Cardiac septum (tissue), 1 donor: ENCODE measurements around the gene FBXW7. TPM values are rescaled to one million over a fixed set of nuclear protein-coding genes. Genes with fewer than 3 reads are reported as not detected.

Source experiments
- DNase-seq: peaks from one replicate; pipeline ENCODE4 v3.0.0-alpha.2; 2020; ENCODE audit warnings: low spot score
- intact Hi-C: fragments of 100-400 bp; cut with DNase I; formaldehyde crosslinking; loops from one replicate; pipeline ENCODE4 v1.14.0; 2022
- total RNA-seq: library from RNA; stranded (reverse); fragmentation: NEBNext Ultra II Directional; extraction: Animal tissue kit (Norgen Biotek cat#: 25700); gene quantifications from one replicate; pipeline ENCODE4 v1.2.1, GENCODE V29; 2021
- donor health status: DM: no; HTN: no; CAD: no.

FBXW7 gene
- total RNA-seq, 1 donor from 2014 or later: 65.5 TPM

DNA sequence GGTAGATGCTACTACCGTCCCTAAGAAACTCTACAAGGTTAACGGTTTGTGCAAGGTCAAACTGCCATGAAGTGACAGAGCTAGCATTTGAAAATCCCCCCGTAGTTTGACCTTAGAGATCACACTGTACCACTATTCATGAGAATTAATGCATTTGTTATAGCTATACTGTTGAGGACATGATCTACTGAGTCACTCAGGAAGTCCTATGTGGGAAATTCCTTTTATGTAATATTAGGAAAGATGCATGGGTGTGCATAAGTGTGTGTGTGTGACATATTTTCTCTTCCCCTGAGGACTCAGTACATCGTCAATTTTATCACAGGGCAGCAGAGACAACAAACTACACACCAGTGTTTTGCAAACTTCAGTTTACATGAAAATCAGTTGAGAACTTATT, 141.1 kb downstream of the FBXW7 start:
- no peak for DNase-seq
- intact Hi-C loops: no loop called here

DNA sequence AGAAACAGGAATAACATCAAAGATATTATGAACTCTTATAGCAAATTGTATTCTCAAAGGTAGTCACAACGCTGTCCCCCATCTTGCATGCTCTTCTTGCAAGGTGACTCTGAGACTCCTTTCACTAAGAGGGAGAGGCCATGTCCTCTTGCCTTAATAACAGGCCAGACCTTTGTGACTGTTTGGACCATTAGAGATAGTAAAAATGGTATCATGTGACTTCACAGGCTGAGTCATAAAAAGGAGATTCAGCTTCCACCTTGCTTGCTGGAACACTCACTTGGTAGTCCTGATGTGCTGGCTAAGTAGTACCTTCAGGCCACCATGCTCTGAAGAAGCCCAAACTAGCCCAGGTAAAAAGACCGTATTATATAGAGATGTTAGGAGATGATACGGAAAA, 143.8 kb downstream of the FBXW7 start:
- no peak for DNase-seq
- intact Hi-C loops: no loop called here

DNA sequence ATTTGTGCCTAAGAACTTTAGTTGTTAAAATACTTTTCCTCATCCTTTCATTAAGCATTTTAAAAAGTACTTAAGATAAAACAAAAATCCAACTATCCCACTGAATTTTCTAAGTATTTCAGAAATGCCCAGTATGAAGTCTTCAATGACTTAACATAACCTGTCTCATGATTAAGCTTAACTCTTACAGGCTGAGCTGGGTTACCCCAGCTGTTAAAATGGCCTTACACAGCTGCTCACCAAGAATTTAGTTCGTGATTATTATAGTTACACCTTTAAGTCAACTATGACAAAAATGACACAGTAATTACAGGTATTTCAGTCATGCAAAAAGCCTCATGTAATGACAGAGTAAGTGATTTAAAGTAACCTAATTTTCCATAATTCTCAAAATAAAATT, 145.7 kb downstream of the FBXW7 start:
- intact Hi-C loops: no loop called here
- DNase-seq: no peak

DNA sequence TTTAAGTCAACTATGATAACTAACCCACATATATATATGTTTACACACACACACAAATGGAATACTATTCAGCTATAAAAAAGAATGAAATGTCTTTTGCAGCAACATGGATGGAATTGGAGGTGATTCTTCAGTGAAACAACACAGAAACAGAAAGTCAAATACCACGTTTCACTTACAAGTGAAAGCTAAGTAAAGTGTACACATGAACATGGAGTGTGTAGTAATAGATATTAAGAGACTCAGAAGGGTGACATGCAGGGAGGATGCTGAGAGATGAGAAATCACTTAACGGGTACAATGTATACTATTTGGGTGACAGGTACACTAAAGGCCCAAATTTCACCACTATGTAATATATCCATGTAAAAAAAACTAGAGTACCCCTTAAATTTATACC, 146.5 kb downstream of the FBXW7 start:
- intact Hi-C loops: loop anchor here (5.0 to 10.0 kb wide), 2 partner anchors 717 to 1275 kb away; no protein-coding TSS in a partner anchor

DNA sequence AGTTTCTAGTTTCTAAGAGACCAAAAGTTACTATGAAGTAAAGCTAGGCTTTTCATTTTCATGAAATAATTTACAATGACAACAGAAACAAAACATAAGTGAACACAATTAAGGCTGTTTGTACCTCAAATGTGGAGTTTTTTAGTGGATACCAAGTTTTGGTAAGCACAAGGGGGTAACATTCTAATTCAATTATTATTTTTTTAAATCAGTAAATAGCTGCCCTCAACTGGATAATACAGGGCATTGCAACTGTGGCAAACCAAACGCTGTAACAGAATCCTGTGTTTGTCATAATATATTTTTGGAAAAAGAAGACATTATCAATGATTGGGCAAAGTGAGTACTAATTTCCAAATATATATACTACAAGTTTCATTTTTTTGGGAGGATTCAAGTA, 150.3 kb downstream of the FBXW7 start:
- intact Hi-C loops: loop anchor here (5.0 to 10.0 kb wide), 2 partner anchors 713 to 1271 kb away; no protein-coding TSS in a partner anchor
- no peak for DNase-seq

More for the DNA sequence above, 146.5 kb downstream of the FBXW7 start:
- no peak for DNase-seq

DNA sequence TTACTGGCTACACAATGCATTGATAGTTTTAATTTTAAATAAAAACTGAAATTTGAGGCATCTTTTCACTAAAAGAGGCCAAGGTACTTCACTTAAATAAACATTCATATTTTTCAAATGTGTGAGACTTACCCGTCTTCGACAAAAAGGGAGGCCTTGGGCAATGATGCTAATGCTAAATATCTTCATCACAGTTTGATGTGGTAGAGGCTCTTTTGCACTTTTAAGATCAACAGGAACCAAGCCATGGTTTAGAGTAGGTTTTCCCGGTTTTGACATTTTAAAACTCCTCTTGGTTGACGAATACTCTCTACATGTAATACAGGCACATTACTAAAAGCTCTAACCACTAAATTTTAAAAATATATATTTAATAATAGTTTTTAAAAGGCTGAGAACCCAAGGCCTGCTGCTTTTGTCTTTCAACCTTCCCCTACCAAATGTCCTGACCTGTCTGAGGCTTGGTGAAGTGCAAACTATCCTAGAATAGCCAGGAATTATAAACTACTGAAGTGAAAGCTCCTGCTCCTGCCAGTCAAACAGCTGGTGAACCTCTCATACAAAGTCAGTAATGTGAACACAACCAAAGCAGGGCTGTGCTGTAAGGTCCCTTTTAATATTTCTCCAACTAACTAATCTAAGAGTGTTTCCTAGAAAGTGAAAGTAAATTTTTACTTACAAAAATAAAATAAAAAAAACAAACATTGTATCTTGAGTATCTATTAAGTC, 153.7 kb downstream of the FBXW7 start:
- DNase-seq: no peak
- intact Hi-C loops: loop anchor here (5.0 to 10.0 kb wide), 2 partner anchors 575 to 1267 kb away; no protein-coding TSS in a partner anchor

DNA sequence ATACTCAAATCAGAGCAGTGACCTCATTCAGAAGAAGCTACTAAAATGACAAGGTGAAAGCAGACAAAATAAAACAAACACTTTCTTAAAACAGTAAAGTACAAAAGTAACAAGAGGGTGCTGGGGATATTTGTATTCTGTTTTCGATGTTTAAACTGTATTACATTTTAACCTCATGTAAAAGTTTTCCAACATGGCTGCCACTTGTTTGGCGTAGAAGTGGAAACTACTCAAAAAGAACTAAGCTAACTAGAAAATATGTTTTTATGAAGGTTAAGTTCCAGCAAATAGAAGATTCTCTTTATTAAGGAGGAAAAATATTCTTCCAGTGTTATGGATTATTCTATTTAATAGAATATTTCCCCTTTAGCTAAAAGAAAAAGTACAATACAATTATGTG, 155.0 kb downstream of the FBXW7 start:
- DNase-seq: no peak
- intact Hi-C loops: loop anchor here (5.0 to 10.0 kb wide), 2 partner anchors 574 to 1266 kb away; no protein-coding TSS in a partner anchor

DNA sequence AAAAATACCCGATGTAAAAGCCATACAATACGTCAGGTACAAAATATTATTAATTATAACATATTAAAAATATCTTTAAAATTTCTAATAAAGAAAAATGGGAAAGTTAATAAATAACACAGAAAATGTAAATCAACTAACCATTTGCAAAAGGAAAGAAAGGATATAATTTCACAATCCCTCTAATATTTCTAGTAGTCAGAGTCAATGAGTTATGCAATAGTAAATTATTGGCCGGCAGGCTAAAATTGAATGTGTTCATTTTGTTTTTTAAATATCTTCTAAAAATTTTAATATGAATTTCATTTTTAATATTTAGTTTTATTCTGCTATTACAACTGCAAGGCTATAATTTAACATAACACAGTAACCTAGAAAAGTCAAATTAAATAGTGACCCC, 155.7 kb downstream of the FBXW7 start:
- no peak for DNase-seq
- intact Hi-C loops: loop anchor here (5.0 to 10.0 kb wide), 2 partner anchors 573 to 1265 kb away; no protein-coding TSS in a partner anchor

DNA sequence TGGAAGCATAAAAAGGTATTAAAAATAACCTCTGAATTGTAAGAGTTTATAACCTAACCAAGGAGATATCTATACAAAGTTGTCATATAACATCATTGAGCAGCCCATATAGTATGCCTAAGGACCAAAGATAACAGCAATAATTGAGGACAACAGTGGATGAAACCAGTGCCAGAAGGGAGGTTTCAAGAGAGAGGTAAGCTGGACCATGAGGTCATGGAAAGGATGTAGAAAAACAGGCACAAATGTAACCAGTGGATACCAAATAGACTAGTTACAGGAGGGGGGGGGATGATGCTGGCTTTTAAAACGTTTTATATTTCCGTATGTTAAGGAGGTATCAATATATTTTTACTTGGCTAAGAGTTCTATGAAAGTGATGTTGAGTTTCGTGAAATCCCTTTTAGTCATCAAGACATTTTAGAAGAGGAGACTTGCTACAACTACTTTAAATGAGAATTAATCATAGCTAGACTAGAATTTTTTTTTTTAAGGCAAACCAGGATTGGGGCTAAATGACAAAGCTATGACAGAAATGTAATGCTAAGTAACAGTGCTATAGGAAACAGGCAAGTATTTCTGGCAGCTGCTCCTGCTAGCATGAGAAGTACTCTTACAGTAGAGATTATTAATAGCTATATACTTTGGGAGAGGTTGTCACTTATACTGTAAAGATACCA, 161.1 kb downstream of the FBXW7 start:
- no peak for DNase-seq
- intact Hi-C loops: loop anchor here (5.0 kb wide), 1 partner anchor 337 kb away; no protein-coding TSS in a partner anchor

DNA sequence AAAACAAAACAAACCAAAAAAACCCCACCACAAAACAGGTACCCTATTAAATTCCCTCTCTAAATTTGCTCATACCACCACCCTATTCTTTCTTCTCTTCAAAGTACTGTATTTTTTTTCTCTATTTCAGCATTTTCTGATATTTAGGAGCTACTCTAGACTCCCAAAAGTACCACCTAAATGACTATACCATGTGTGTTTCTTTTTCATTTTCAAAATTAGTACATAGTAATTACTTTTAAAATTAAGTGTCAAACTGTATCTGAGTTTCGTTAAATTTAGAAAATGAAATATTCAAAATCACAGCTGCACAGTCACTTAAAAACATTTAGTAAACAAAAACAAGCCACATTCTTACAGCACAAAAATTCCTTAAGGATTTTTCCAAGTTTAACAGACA, 161.7 kb downstream of the FBXW7 start:
- no peak for DNase-seq
- intact Hi-C loops: no loop called here

DNA sequence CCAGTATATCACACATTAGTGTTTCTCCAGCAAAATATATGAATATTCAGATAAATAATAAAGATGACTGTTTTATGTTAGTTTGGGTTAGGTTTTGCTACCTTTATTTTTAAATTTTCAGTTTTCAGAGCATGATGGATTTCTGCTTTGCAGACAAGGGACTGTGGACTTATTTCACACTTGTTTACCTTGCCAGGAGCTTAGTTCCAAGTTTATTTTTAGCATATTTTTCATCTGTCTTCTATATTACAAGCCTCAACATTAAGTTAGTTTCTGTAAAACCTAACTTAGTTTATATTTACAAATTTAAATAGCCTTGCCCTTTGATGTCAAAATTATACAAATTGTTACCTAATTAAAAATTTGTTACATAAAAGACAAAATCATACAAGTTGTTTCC, 163.4 kb downstream of the FBXW7 start:
- intact Hi-C loops: no loop called here

DNA sequence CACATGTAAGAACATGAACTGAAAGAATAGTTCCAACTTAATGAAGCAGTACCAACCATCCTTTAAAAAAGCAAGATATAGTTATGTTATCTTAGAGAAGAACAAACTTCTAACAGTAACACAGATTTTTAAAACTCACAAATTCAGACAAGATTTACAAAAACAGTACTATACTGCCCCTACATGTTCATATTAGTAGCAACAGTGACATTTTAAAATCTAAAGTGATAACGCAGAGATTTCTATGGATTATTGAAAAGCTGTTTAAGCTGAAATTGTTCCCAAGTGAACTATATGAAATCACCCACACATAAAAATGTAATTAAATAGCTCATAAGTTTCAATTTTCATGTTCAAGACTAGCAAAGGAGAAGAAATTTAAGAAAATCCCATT, 166.0 kb downstream of the FBXW7 start:
- DNase-seq: no peak
- intact Hi-C loops: no loop called here

More for the DNA sequence above, 163.4 kb downstream of the FBXW7 start:
- no peak for DNase-seq

DNA sequence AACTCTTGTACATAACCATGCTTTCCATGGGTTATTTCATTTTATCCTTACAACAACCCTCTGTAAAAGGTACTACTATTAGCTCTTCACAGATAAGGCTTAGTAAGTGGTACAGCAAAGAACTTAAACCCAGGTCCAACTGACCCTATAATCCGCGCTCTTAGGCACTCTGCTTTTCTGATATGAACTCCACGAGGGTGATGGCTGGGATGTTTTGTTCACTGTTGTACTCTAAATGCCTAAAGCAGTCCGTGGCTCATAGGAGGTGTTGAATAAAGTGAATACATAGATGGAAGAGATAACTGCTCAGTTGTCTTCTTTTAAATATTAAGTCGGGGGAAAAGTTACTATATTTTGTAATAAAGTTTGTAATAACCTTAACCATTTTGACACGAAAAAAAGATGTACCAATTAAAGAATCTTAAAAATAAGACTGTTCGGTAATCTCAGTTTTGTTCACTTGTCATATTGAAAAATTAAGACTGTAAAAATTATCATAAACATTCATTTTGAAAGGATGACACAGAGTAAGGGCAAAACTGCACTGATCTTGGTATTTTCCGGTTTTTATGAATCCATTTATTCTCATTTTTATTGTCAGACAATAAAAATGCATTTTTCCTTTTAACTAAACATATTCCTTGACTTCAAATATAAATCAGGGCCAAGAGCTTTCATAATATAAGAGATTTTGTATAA, 166.5 kb downstream of the FBXW7 start:
- intact Hi-C loops: no loop called here
- DNase-seq: no peak

DNA sequence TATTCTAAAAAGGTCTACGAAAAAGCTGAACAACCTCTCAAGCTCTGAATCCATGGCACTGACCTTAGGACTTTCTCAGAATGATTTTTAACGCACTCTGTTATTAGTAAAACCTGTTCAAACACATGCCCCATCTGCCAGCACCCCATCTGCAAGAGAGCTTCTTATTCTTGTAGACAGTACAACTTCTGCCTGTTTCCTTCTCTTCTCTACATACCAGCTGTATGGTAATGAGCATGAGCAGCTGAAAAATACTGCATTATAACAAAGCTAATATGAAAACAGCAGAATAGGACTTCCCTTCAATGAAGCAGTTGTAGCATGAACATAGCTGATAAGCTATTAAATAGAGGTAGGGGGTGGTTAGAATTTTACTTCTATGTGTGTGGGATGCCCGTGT, 167.9 kb downstream of the FBXW7 start:
- no peak for DNase-seq
- intact Hi-C loops: no loop called here

DNA sequence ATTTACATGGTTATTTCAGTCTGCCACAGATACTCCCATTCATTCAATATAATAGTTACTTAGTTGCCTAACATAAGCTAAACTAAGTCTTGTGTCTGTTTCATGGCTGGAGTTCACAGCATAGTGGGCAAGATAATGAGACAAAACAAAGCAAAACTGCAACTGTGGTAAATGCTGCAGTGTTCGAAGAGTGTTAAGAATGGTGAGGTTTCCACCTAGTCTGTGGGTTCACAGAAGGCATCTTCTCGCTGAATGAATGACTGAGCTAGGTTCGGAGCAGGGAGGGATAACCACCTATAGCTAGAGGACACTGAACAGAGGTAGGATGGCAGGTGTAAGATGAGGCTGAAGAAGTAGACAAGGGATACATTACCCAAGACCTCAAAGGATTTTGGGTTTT, 171.0 kb downstream of the FBXW7 start:
- DNase-seq: no peak
- intact Hi-C loops: no loop called here

DNA sequence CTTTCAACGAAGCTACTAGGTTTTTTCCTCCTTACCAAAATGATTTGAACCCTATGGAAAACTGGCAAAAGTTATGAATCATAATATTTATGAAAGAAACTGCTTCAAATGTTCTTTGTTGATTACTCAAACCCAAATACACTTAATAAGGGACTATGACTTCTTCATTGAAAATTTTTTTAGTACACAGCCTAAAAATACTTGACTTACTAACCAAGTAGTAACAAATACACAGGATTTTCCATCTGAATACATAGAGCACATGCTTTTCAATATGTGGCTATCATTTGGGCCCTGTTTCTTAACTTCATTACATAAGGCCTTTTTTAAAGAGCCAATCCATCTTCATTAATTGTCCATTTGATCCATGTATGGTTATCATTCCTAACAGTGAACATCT, 171.5 kb downstream of the FBXW7 start:
- DNase-seq: no peak
- intact Hi-C loops: no loop called here

DNA sequence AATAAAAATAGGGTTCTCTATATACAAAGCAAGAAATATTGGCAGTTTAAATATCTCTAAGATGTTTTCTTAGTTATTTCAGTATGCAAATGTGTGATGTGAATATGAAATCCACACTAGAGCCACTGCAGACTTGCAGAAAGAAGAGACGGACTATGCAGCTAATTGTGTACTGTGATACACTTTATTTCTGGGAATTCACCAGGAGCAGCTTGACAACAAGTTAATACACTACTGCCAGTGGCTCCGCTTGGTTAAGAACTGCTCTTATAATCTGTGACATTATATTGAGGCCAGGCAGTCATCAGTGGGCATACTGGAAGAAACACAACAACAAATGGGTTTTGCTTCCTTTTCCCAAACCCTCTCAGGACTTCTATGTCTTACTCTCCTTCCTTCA, 172.0 kb downstream of the FBXW7 start:
- intact Hi-C loops: no loop called here
- no peak for DNase-seq

DNA sequence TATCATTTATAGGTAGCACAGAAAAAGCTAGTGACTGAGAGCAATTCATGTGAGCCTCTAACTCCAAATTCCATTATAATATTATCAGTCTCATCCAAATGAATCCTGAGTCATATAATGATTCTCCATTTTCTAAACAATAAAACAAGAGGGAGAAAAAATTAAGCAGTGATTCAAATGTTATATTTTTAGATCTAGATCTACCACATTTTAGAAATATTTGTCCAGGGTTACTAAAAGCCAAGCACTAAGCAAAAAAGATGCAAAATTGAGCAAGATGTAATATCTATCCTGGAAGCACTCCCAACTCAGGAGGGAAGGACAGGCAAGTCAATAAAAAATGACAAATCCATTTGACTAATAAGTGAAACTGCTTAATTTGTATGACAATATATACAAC, 172.8 kb downstream of the FBXW7 start:
- DNase-seq: no peak

DNA sequence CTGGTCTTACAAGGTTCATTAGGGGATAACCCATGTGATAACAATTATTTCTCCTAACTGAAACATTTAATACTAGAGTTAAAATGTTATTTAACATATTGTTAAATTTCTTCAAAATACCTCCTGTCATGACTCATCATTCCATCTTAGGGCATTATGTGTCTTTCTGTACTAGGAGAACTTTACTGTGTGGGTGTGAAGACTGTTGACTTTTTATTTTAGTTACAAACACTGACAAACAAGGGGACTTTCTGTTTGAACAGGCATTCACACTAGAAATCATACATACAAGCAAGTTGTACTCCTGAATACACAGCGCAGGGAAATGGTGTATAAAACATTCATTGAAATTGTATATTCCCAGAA, 175.9 kb downstream of the FBXW7 start:
- DNase-seq: no peak
- intact Hi-C loops: no loop called here

More for the DNA sequence above, 172.8 kb downstream of the FBXW7 start:
- intact Hi-C loops: no loop called here
